Activated naive CD8-positive, alpha-beta T cell treated with anti-CD3 and anti-CD28 coated beads, Interleukin-2, amount 10 ng/mL, durations not matched to agents 7 days and 5 days (primary cell): ENCODE measurements around the gene AKR1B1. TPM values are rescaled to one million over a fixed set of nuclear protein-coding genes. Genes with fewer than 3 reads are reported as not detected.
A peak's percentile ranks its signal among the peaks of the same experiment; 100 is the strongest.
"Not testable (repeated sequence)": the region's sequence is repeated elsewhere in the genome, so short reads cannot be mapped to it uniquely, and the experiment has no call there.

ENCODE experiments used
- ATAC-seq: fragments of 150-1000 bp; cut with Tn5 transposase; one replicate; pipeline ENCODE4 v1.10.0; 2021; ENCODE audit warnings: low read depth, moderate library complexity
- POLR2A ChIA-PET: fragments of 350-600 bp; sonication (Branson Sonifier 250); formaldehyde crosslinking; loops from one replicate; lab custom pipeline; 2021; ENCODE audit warnings: antibody characterized with exemption; lab: Charles Lee
- DNase-seq: peaks from one replicate; pipeline ENCODE4 v3.0.0; 2021
- H3K27ac Mint-ChIP-seq: one replicate; pipeline ENCODE4 v1.8.0; 2022; ENCODE audit warnings: mild to moderate bottlenecking, mixed read lengths
- H3K27me3 Mint-ChIP-seq: one replicate; pipeline ENCODE4 v1.8.0; 2022; ENCODE audit warnings: mild to moderate bottlenecking, moderate library complexity, mixed read lengths
- H3K36me3 Mint-ChIP-seq: one replicate; pipeline ENCODE4 v1.8.0; 2021; ENCODE audit warnings: mild to moderate bottlenecking, mixed read lengths
- H3K4me1 Mint-ChIP-seq: one replicate; pipeline ENCODE4 v1.8.0; 2021; ENCODE audit warnings: mixed read lengths
- H3K4me3 Mint-ChIP-seq: one replicate; pipeline ENCODE4 v1.8.0; 2022; ENCODE audit warnings: mild to moderate bottlenecking, moderate library complexity, mixed read lengths
- H3K9me3 Mint-ChIP-seq: one replicate; pipeline ENCODE4 v1.8.0; 2021; ENCODE audit warnings: mixed read lengths
- total RNA-seq, 2 experiments: library from RNA; stranded (reverse); gene quantifications; one replicate each; pipeline ENCODE4 v1.2.3, GENCODE V29; 2021

AKR1B1 gene
- 10 to 100 TPM; 85.1 to 91.0 TPM for total RNA-seq

DNA sequence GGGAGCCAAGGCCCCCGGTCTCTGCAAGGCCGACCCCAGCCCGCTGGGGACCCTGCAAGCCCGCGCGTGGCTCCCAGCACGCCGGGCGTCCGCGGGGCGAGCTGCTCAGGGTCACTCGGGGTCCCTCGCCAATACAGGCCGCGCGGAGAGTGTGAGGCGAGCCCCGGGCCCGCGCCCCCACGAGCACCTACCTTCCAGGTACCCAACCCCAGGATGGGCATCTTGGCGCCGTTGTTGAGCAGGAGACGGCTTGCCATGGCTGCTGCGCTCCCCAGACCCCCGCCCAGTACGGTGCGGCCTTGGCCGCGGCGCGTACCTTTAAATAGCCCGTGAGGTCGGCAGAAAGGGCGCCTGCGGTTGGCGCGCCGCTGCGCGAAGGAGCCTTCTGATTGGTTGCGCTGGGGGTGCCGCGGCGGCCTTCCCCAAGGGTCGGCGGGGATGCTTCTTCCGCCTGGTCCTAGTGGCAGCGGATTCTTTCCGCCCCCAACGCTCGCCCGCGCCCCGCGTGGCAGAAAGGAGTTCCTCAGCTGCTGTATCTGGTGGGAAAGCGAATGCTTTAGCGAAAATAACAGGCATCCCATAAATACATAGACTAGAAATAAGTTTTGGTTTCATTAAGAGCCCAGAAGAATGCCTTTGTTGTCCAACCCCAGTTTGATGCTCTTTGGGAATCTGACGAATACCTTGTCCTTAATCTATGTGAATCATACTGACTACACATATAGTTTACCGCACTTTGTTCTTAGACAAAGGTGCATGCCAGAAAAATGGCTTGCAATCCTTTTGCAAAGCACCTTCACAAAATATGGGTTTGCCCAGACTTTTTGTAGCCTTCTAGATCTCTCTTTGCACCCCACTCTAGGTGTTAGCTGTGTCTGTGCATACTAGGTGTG, at the start of gene AKR1B1:
Gene AKR1B1 (minus strand): TSS at position 295 of the 893 bp plus-strand sequence. CDS start 38 bp downstream, at position 257.
- DNase-seq (peak; percentile 89), ATAC-seq (peak; percentile 92)
- Mint-ChIP-seq H3K4me1 (peaks cover 31% of the 10 kb centered on the region), H3K27ac (peak within 1 kb of the TSS; percentile 75), H3K9me3 (peaks cover 5% of the 10 kb centered on the region), H3K4me3 (peak within 1 kb of the TSS; percentile 88), H3K27me3 (no peaks in the 10 kb centered on the region), H3K36me3 (peaks cover 12% of the 10 kb centered on the region)
- POLR2A ChIA-PET, result interaction anchor here (1.0 to 2.3 kb wide), 3 partner anchors 10 to 187 kb away, joined by 3 to 7 read pairs (median 4); partner anchors contain the start of gene BPGM

- DNase-seq, result no peak
- Mint-ChIP-seq H3K9me3 (no peaks in the 10 kb centered on the region), H3K27ac (no peak overlapping the region), H3K4me1 (no peaks in the 10 kb centered on the region), H3K27me3 (no peaks in the 10 kb centered on the region), H3K36me3 (no peaks in the 10 kb centered on the region), H3K4me3 (no peak overlapping the region)
- ATAC-seq, result no peak
- POLR2A ChIA-PET, result no interaction called here
Observed at GRCh38 chr7:134505856-134506255, 47.0 kb upstream of the AKR1B1 start.

DNA sequence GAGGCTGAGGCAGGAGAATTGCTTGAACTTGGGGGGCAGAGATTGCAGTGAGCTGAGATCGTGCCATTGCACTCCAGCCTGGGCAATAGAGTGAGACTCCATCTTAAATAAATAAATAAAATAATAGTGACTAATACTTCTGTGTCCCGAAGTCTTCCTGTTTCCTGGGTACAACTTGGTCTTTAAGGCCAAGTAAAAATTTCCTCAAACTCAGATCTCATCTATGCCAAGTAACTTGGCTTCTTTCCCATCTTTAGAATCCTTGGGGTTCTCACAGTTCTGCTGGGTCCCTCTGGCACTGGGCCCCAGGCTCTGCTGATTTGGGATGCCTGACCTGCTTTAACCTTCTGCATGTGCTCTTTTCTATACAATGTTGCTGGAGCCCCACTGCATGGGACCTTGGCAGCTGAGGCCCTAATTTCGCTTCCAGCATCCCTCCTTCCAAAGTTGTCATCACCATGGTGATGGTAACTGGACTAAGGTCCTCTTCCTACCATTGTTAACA, 45.8 kb upstream of the AKR1B1 start:
- ATAC-seq, result no peak

GRCh38 chr7:134502463-134503371, 43.8 kb upstream of the AKR1B1 start:
- ATAC-seq (no peak), DNase-seq (no peak)
- no peaks in the 10 kb centered on the region for H3K9me3 Mint-ChIP-seq
- POLR2A ChIA-PET, result no interaction called here
- H3K4me1 Mint-ChIP-seq, result no peaks in the 10 kb centered on the region
- no peak overlapping the region for H3K27ac Mint-ChIP-seq
- no peaks in the 10 kb centered on the region for H3K36me3 Mint-ChIP-seq
- H3K4me3 Mint-ChIP-seq, result no peak overlapping the region
- peaks cover 5% of the 10 kb centered on the region for H3K27me3 Mint-ChIP-seq

More for the DNA sequence above, 45.8 kb upstream of the AKR1B1 start:
- Mint-ChIP-seq H3K27me3 (peaks cover 2% of the 10 kb centered on the region), H3K4me3 (no peak overlapping the region), H3K9me3 (no peaks in the 10 kb centered on the region), H3K27ac (no peak overlapping the region), H3K4me1 (no peaks in the 10 kb centered on the region), H3K36me3 (no peaks in the 10 kb centered on the region)
- POLR2A ChIA-PET, result no interaction called here
- DNase-seq, result no peak

GRCh38 chr7:134500982-134501381, 42.1 kb upstream of the AKR1B1 start:
- POLR2A ChIA-PET, result no interaction called here
- Mint-ChIP-seq H3K36me3 (no peaks in the 10 kb centered on the region), H3K9me3 (no peaks in the 10 kb centered on the region), H3K4me3 (no peak overlapping the region), H3K27ac (no peak overlapping the region), H3K4me1 (no peaks in the 10 kb centered on the region), H3K27me3 (peaks cover 7% of the 10 kb centered on the region)
- DNase-seq (no peak), ATAC-seq (no peak)

GRCh38 chr7:134500406-134500805, 41.5 kb upstream of the AKR1B1 start:
- Mint-ChIP-seq H3K9me3 (no peaks in the 10 kb centered on the region), H3K27ac (no peak overlapping the region), H3K27me3 (peaks cover 10% of the 10 kb centered on the region), H3K4me1 (no peaks in the 10 kb centered on the region), H3K4me3 (no peak overlapping the region), H3K36me3 (no peaks in the 10 kb centered on the region)
- DNase-seq, result no peak
- POLR2A ChIA-PET, result no interaction called here
- no peak for ATAC-seq

DNA sequence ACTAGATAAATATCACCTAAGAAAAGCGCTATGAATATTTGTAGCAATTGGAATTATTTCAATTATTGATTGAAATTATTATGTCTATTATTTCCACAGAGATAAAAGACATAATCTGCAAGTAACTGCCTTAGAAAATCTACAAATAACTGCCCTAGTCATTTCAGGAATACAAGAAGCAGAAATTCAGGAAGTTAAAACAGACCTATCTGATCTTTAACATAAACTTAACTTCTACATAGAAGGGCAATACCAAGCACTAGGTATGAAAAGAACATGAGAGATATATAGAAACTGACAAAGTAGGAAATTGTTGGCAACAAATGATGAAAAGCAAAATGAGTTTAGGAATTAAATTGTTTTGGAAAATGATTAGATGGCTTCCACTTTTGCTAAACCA, 36.6 kb upstream of the AKR1B1 start:
- no peak for ATAC-seq

GRCh38 chr7:134493091-134493490, 34.2 kb upstream of the AKR1B1 start:
- no peak for ATAC-seq
- H3K9me3 Mint-ChIP-seq, result no peaks in the 10 kb centered on the region

More for the DNA sequence above, 36.6 kb upstream of the AKR1B1 start:
- H3K9me3 Mint-ChIP-seq, result no peaks in the 10 kb centered on the region
- H3K27me3 Mint-ChIP-seq, result peaks cover 20% of the 10 kb centered on the region
- POLR2A ChIA-PET, result no interaction called here
- no peaks in the 10 kb centered on the region for H3K4me1 Mint-ChIP-seq
- DNase-seq, result no peak
- H3K4me3 Mint-ChIP-seq, result no peak overlapping the region
- H3K36me3 Mint-ChIP-seq, result no peaks in the 10 kb centered on the region
- H3K27ac Mint-ChIP-seq, result no peak overlapping the region

DNA sequence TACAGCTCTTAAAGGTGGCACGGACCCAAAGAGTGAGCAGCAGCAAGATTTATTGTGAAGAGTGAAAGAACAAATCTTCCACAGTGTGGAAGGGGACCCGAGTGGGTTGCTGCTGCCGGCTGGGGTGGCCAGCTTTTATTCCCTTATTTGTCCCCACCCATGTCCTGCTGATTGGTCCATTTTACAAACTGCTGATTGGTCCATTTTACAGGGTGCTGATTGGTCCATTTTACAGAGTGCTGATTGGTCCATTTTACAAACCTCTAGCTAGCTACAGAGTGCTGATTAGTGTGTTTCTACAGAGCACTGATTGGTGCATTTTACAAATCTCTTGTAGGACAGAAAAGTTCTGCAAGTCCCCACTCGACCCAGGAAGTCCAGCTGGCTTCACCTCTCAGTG, 28.8 kb upstream of the AKR1B1 start:
- H3K9me3 Mint-ChIP-seq, H3K4me1 Mint-ChIP-seq, POLR2A ChIA-PET, DNase-seq, H3K4me3 Mint-ChIP-seq, ATAC-seq, H3K36me3 Mint-ChIP-seq, H3K27ac Mint-ChIP-seq: not testable (repeated sequence)
- peaks cover 13% of the 10 kb centered on the region for H3K27me3 Mint-ChIP-seq

More at GRCh38 chr7:134493091-134493490, 34.2 kb upstream of the AKR1B1 start:
- H3K27me3 Mint-ChIP-seq, result peaks cover 24% of the 10 kb centered on the region
- H3K27ac Mint-ChIP-seq, result no peak overlapping the region
- DNase-seq, result no peak
- POLR2A ChIA-PET, result no interaction called here
- H3K36me3 Mint-ChIP-seq, result no peaks in the 10 kb centered on the region
- no peaks in the 10 kb centered on the region for H3K4me1 Mint-ChIP-seq
- no peak overlapping the region for H3K4me3 Mint-ChIP-seq

DNA sequence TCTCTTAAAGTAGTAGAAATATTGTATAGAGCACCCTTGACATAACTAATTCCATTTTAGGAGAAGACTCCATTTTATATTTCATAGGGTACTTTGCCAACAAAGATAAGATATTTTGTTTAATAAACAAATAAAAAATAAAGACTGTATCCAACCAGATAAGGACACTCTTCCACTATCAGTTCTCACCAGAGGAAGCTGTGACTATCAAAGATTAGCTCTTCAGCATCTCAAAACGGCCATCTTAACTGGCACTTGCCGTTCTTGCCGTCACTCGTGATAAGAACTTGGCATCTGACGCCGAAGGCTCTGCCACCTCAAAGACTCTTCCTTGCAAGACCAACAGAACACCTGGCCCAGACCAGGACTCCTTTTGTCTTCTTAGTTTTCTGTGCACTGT, 26.3 kb upstream of the AKR1B1 start:
- Mint-ChIP-seq H3K9me3 (peaks cover 1% of the 10 kb centered on the region), H3K4me1 (peaks cover 2% of the 10 kb centered on the region), H3K4me3 (no peak overlapping the region), H3K27ac (no peak overlapping the region), H3K36me3 (no peaks in the 10 kb centered on the region), H3K27me3 (peaks cover 14% of the 10 kb centered on the region)
- DNase-seq (no peak), ATAC-seq (no peak)
- POLR2A ChIA-PET, result no interaction called here

GRCh38 chr7:134483296-134483695, 24.4 kb upstream of the AKR1B1 start:
- no peak for ATAC-seq
- Mint-ChIP-seq H3K9me3 (peaks cover 1% of the 10 kb centered on the region), H3K27ac (no peak overlapping the region)

DNA sequence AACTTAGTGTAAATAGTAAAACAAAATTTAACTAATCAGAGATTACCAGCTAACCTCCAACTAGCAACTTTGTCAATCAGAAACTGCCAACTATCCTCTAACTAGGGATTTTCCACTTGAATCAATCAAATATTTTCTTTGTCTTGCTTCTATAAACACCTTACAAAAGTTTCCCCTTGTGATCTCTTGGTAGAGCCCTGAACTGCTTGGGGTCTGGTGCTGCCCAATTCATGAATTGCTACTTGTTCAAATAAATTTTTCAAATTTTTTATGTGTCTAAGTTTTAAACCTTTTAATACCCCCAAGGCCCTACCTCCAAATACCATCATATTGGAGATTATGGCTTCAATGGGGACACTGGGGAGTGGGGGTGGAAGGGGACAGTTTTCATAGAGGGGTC, 24.0 kb upstream of the AKR1B1 start:
- H3K27me3 Mint-ChIP-seq, result peaks cover 12% of the 10 kb centered on the region
- peaks cover 2% of the 10 kb centered on the region for H3K4me1 Mint-ChIP-seq
- POLR2A ChIA-PET, result no interaction called here
- DNase-seq (no peak), ATAC-seq (no peak)
- no peak overlapping the region for H3K4me3 Mint-ChIP-seq
- peaks cover 1% of the 10 kb centered on the region for H3K9me3 Mint-ChIP-seq
- H3K36me3 Mint-ChIP-seq, result no peaks in the 10 kb centered on the region
- H3K27ac Mint-ChIP-seq, result no peak overlapping the region

More at GRCh38 chr7:134483296-134483695, 24.4 kb upstream of the AKR1B1 start:
- peaks cover 12% of the 10 kb centered on the region for H3K27me3 Mint-ChIP-seq
- H3K4me1 Mint-ChIP-seq, result peaks cover 2% of the 10 kb centered on the region
- H3K36me3 Mint-ChIP-seq, result no peaks in the 10 kb centered on the region
- no peak overlapping the region for H3K4me3 Mint-ChIP-seq
- DNase-seq, result no peak
- POLR2A ChIA-PET, result no interaction called here

DNA sequence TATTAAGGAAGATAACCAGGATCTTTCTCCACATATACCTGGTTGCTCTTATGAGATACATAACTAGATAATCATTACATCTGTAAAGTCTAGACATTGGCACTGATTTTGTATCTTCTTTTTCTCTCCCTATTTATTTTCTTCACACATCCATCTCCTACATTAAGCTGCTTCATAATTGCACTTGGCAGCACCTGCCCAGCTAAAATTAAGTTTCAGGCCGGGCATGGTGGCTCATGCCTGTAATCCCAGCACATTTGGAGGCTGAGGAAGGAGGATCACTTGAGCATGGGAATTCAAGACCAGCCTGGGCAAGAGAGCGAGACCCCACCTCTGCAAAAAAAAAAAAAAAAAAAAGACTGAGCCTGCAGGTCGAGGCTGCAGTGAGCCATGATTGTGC, 22.3 kb upstream of the AKR1B1 start:
- peaks cover 12% of the 10 kb centered on the region for H3K27me3 Mint-ChIP-seq
- H3K9me3 Mint-ChIP-seq, result no peaks in the 10 kb centered on the region
- DNase-seq (no peak), ATAC-seq (no peak)
- POLR2A ChIA-PET, result no interaction called here
- no peak overlapping the region for H3K27ac Mint-ChIP-seq
- peaks cover 2% of the 10 kb centered on the region for H3K4me1 Mint-ChIP-seq
- no peak overlapping the region for H3K4me3 Mint-ChIP-seq
- no peaks in the 10 kb centered on the region for H3K36me3 Mint-ChIP-seq
